ENCODE measurements around the gene FTO. TPM values are rescaled to one million over a fixed set of nuclear protein-coding genes. Genes with fewer than 3 reads are reported as not detected.

The FTO gene
- total RNA-seq, 1 donor from 2014 or later: 85.1 TPM

- TF ChIP-seq CTCF (conservative IDR thresholded peaks at IDR 0.05): no peak
- H3K27ac Mint-ChIP-seq: no peak overlapping the region
- H3K36me3 Mint-ChIP-seq: peaks cover 12% of the 10 kb centered on the region
- peaks cover 19% of the 10 kb centered on the region for H3K27me3 Mint-ChIP-seq
- H3K4me1 Mint-ChIP-seq (ENCODE audit: unreplicated experiment): peaks cover 31% of the 10 kb centered on the region
- H3K4me3 Mint-ChIP-seq: no peak overlapping the region
- no peak for DNase-seq (ENCODE audit: extremely low spot score, unreplicated experiment)
- H3K9me3 Mint-ChIP-seq: no peaks in the 10 kb centered on the region
Observed at GRCh38 chr16:54053891-54054820, 350.2 kb downstream of the FTO start.

- H3K4me3 Mint-ChIP-seq: no peak overlapping the region
- no peak for DNase-seq (ENCODE audit: extremely low spot score, unreplicated experiment)
- TF ChIP-seq CTCF (conservative IDR thresholded peaks at IDR 0.05): no peak
- no peak overlapping the region for H3K27ac Mint-ChIP-seq
- H3K4me1 Mint-ChIP-seq (ENCODE audit: unreplicated experiment): peaks cover 31% of the 10 kb centered on the region
- no peaks in the 10 kb centered on the region for H3K9me3 Mint-ChIP-seq
- peaks cover 19% of the 10 kb centered on the region for H3K27me3 Mint-ChIP-seq
- H3K36me3 Mint-ChIP-seq: peaks cover 12% of the 10 kb centered on the region
Observed at GRCh38 chr16:54055191-54055590, 351.2 kb downstream of the FTO start.

GRCh38 chr16:54055864-54056263 lies 351.9 kb downstream of the FTO start:
- H3K36me3 Mint-ChIP-seq: peaks cover 12% of the 10 kb centered on the region
- no peak overlapping the region for H3K27ac Mint-ChIP-seq

GRCh38 chr16:54056921-54057320 lies 353.0 kb downstream of the FTO start:
- DNase-seq (ENCODE audit: extremely low spot score, unreplicated experiment): no peak
- no peak overlapping the region for H3K27ac Mint-ChIP-seq
- H3K4me1 Mint-ChIP-seq (ENCODE audit: unreplicated experiment): peaks cover 36% of the 10 kb centered on the region
- no peaks in the 10 kb centered on the region for H3K9me3 Mint-ChIP-seq
- no peak for TF ChIP-seq CTCF (conservative IDR thresholded peaks at IDR 0.05)
- H3K27me3 Mint-ChIP-seq: peaks cover 19% of the 10 kb centered on the region
- H3K36me3 Mint-ChIP-seq: peaks cover 11% of the 10 kb centered on the region
- H3K4me3 Mint-ChIP-seq: no peak overlapping the region

More at GRCh38 chr16:54055864-54056263, 351.9 kb downstream of the FTO start:
- H3K27me3 Mint-ChIP-seq: peaks cover 19% of the 10 kb centered on the region
- TF ChIP-seq CTCF (conservative IDR thresholded peaks at IDR 0.05): no peak
- H3K9me3 Mint-ChIP-seq: no peaks in the 10 kb centered on the region
- peaks cover 32% of the 10 kb centered on the region for H3K4me1 Mint-ChIP-seq (ENCODE audit: unreplicated experiment)
- DNase-seq (ENCODE audit: extremely low spot score, unreplicated experiment): no peak
- H3K4me3 Mint-ChIP-seq: no peak overlapping the region

- no peak for DNase-seq (ENCODE audit: extremely low spot score, unreplicated experiment)
- Mint-ChIP-seq H3K4me1 (ENCODE audit: unreplicated experiment) (peaks cover 47% of the 10 kb centered on the region), H3K9me3 (no peaks in the 10 kb centered on the region), H3K27me3 (peaks cover 21% of the 10 kb centered on the region), H3K27ac (peak overlapping the region; percentile 1), H3K36me3 (peaks cover 8% of the 10 kb centered on the region), H3K4me3 (no peak overlapping the region)
- TF ChIP-seq CTCF (conservative IDR thresholded peaks at IDR 0.05): no peak
Observed at GRCh38 chr16:54059319-54059718, 355.4 kb downstream of the FTO start.

All from type B pancreatic cell (in vitro differentiated cells).